Suprapubic skin (tissue), 4 donors: ENCODE results near the gene CALN1. TPM values are rescaled to one million over a fixed set of nuclear protein-coding genes. Genes with fewer than 3 reads are reported as not detected.

Experiments used
- DNase-seq, 2 donors: peaks; one replicate each; pipeline ENCODE4 v3.0.0-alpha.2; 2019; ENCODE audit warnings: low spot score in 2 of 2
- H3K27ac ChIP-seq: fragments of 200-600 bp; sonication (generic); one replicate; pipeline ENCODE4 v1.5.1; 2019
- H3K27me3 ChIP-seq: fragments of 200-600 bp; sonication (generic); one replicate; pipeline ENCODE4 v1.5.1; 2019
- H3K36me3 ChIP-seq: fragments of 200-600 bp; sonication (generic); one replicate; pipeline ENCODE4 v1.5.1; 2019
- H3K4me1 ChIP-seq: fragments of 200-600 bp; sonication (generic); one replicate; pipeline ENCODE4 v1.5.1; 2019
- H3K4me3 ChIP-seq: fragments of 200-600 bp; sonication (generic); one replicate; pipeline ENCODE4 v1.5.1; 2019; ENCODE audit warnings: mild to moderate bottlenecking
- H3K9me3 ChIP-seq: fragments of 200-600 bp; sonication (generic); one replicate; pipeline ENCODE4 v1.5.1; 2019
- EP300 ChIP-seq: sonication (generic); formaldehyde crosslinking; IDR thresholded peaks from one replicate; pipeline ENCODE4 v1.6.1; 2017; ENCODE audit warnings: antibody characterized with exemption
- POLR2A ChIP-seq, 2 donors: fragments of 450-650 bp; IDR thresholded peaks; one replicate each; pipeline ENCODE4 v1.6.1; 2017; ENCODE audit warnings: antibody characterized with exemption in 2 of 2, mild to moderate bottlenecking in 2 of 2, moderate library complexity in 2 of 2
- POLR2AphosphoS5 ChIP-seq, 3 donors: sonication (generic); formaldehyde crosslinking; IDR thresholded peaks; one replicate each; pipeline ENCODE4 v1.6.1; 2017; ENCODE audit warnings: antibody characterized with exemption in 3 of 3
- whole genome bisulfite sequencing: methylation state at CpG from one replicate; pipeline ENCODE4 v1.1.5; 2018; 5-methylcytosine and 5-hydroxymethylcytosine counted together
- total RNA-seq, 4 donors: library from RNA; depleted of rRNA; stranded (reverse); fragments of >200 nt; gene quantifications; one replicate each; pipeline ENCODE4 v1.1.0, GENCODE V29; 2016
- TF ChIP-seq, protein P1 (sequence below), 2 donors: fragments of 200-600 bp in 1 of 2; fragments of 450-650 bp in 1 of 2; sonication (generic) in 1 of 2; IDR thresholded peaks; one replicate each; pipeline ENCODE4 v1.5.1; 2016 to 2019; ENCODE audit warnings: antibody characterized with exemption in 2 of 2, mild to moderate bottlenecking in 1 of 2, moderate library complexity in 1 of 2

CALN1 gene
- total RNA-seq, 4 donors from 2014 or later = 0.91 to 10.0 (median 3.9) TPM

DNA sequence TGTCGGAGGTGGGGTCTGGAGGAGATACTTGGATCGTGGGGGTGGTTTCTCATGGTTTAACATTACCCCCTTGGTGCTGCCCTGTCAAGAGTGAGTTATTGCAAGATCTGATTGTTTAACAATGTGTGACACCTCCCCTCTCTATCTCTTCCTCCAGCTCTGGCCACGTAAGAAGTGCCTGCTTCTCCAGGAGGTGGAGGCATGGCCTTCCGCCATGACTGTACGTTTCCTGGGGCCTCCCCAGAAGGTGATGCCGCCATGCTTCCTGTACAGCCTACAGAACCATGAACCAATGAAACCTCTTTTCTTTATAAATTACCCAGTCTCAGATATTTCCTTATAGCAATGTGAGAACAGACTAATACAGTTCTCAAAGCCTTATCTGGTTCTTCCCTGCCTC lies 547.0 kb downstream of the CALN1 start:
- no peak overlapping the region for H3K27ac ChIP-seq
- TF ChIP-seq, protein P1, sequence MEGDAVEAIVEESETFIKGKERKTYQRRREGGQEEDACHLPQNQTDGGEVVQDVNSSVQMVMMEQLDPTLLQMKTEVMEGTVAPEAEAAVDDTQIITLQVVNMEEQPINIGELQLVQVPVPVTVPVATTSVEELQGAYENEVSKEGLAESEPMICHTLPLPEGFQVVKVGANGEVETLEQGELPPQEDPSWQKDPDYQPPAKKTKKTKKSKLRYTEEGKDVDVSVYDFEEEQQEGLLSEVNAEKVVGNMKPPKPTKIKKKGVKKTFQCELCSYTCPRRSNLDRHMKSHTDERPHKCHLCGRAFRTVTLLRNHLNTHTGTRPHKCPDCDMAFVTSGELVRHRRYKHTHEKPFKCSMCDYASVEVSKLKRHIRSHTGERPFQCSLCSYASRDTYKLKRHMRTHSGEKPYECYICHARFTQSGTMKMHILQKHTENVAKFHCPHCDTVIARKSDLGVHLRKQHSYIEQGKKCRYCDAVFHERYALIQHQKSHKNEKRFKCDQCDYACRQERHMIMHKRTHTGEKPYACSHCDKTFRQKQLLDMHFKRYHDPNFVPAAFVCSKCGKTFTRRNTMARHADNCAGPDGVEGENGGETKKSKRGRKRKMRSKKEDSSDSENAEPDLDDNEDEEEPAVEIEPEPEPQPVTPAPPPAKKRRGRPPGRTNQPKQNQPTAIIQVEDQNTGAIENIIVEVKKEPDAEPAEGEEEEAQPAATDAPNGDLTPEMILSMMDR (IDR thresholded peaks at IDR 0.05) = no peak
- no peak for TF ChIP-seq POLR2AphosphoS5 (IDR thresholded peaks at IDR 0.05)
- no peak for TF ChIP-seq POLR2A (IDR thresholded peaks at IDR 0.05)
- no peak for TF ChIP-seq EP300
- 75% methylated on average over 6 of the region's 6 CpGs for WGBS
- H3K36me3 ChIP-seq = no peaks in the 10 kb centered on the region
- DNase-seq = no peak
- H3K4me1 ChIP-seq = no peaks in the 10 kb centered on the region
- H3K9me3 ChIP-seq = no peaks in the 10 kb centered on the region
- H3K4me3 ChIP-seq = no peak overlapping the region
- no peaks in the 10 kb centered on the region for H3K27me3 ChIP-seq

- no peak for DNase-seq
- Histone ChIP-seq H3K4me1 (no peaks in the 10 kb centered on the region), H3K9me3 (no peaks in the 10 kb centered on the region), H3K27me3 (no peaks in the 10 kb centered on the region), H3K36me3 (no peaks in the 10 kb centered on the region), H3K27ac (no peak overlapping the region), H3K4me3 (no peak overlapping the region)
- no peak for TF ChIP-seq POLR2AphosphoS5 (IDR thresholded peaks at IDR 0.05)
- TF ChIP-seq EP300 = no peak
- no peak for TF ChIP-seq POLR2A (IDR thresholded peaks at IDR 0.05)
- TF ChIP-seq, protein P1 (IDR thresholded peaks at IDR 0.05) = no peak
- 94% methylated on average over 4 of the region's 4 CpGs for WGBS
Measured at GRCh38 chr7:71864130-71864529, 548.0 kb downstream of the CALN1 start.

GRCh38 chr7:71860572-71860971 lies 551.6 kb downstream of the CALN1 start:
- Histone ChIP-seq H3K36me3 (no peaks in the 10 kb centered on the region), H3K4me3 (no peak overlapping the region), H3K9me3 (no peaks in the 10 kb centered on the region), H3K4me1 (no peaks in the 10 kb centered on the region), H3K27ac (no peak overlapping the region), H3K27me3 (no peaks in the 10 kb centered on the region)
- no peak for DNase-seq
- TF ChIP-seq POLR2AphosphoS5 (IDR thresholded peaks at IDR 0.05) = no peak
- WGBS = 64% methylated on average over 4 of the region's 4 CpGs

- H3K4me3 ChIP-seq = no peak overlapping the region
- DNase-seq = no peak
- H3K4me1 ChIP-seq = no peaks in the 10 kb centered on the region
- no peaks in the 10 kb centered on the region for H3K9me3 ChIP-seq
- 77% methylated on average over 6 of the region's 6 CpGs for WGBS
- no peak overlapping the region for H3K27ac ChIP-seq
- TF ChIP-seq POLR2AphosphoS5 (IDR thresholded peaks at IDR 0.05) (no peak), EP300 (no peak), POLR2A (IDR thresholded peaks at IDR 0.05) (no peak)
- TF ChIP-seq, protein P1 (IDR thresholded peaks at IDR 0.05) = no peak
- H3K36me3 ChIP-seq = no peaks in the 10 kb centered on the region
- H3K27me3 ChIP-seq = no peaks in the 10 kb centered on the region
Measured at GRCh38 chr7:71857338-71857737, 554.8 kb downstream of the CALN1 start.

DNA sequence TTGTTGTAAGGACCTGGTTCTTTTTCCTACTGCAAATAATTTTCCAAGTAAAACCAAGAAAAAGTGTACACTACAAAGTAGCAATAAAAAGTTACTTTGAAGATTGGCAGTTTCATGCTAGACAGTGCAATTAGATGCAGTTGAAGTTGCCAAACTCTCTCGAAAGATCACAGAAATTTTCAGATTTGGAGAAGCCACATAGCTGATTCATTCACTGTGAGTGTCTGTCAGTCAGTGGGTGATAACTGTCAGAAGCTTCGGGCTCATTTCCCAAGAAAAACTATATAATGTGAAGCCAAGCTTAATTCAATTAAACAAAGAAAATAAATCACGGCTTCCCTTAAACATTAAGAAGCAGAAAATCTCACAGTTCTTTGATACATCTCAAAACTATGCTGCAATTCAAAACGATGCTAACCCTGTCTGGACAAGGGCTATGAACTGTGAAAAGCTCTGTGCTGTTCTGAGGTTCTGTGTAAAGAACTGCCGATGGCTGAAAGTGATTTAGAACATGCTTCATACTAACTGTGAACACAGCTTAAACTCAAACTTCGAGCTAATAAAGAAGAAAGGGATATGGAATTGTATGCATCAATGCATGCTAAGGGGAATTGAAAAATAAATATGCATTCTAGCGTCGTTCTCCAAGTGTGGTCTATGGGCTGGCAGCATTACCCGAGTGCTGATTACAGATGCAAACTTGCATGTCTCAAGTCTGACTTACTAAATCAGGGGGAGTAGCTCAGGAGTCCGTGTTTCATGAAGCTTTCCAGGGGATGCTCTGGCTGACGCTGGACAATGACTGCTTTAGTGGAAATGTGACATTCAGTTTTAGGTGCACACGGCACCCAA lies 557.4 kb downstream of the CALN1 start:
- Histone ChIP-seq H3K4me3 (no peak overlapping the region), H3K4me1 (no peaks in the 10 kb centered on the region), H3K27me3 (no peaks in the 10 kb centered on the region), H3K27ac (no peak overlapping the region), H3K36me3 (no peaks in the 10 kb centered on the region), H3K9me3 (no peaks in the 10 kb centered on the region)
- WGBS = 50% methylated on average over 12 of the region's 12 CpGs
- DNase-seq = no peak
- TF ChIP-seq EP300 = no peak
- TF ChIP-seq POLR2A (IDR thresholded peaks at IDR 0.05) = no peak
- TF ChIP-seq POLR2AphosphoS5 (IDR thresholded peaks at IDR 0.05) = no peak
- TF ChIP-seq, protein P1 (IDR thresholded peaks at IDR 0.05) = no peak
